AG04449 (cell line): ENCODE measurements around the gene HCAR3.

Experiments used
- CTCF ChIA-PET: fragments of 350-600 bp; formaldehyde crosslinking; extraction: SDS; loops from one replicate; lab custom pipeline; 2021; ENCODE audit warnings: antibody characterized with exemption; lab: Yijun Ruan, JAX
- POLR2A ChIA-PET: fragments of 400-600, 350-600 bp; formaldehyde crosslinking; extraction: SDS; loops from one replicate; lab custom pipeline; 2020; ENCODE audit warnings: antibody characterized with exemption, inconsistent platforms; lab: Yijun Ruan, JAX
- DNase-seq: peaks from one replicate; pipeline ENCODE4 v3.0.0-alpha.2; 2010; ENCODE audit warnings: low read depth, low spot score
- H3K4me3 ChIP-seq: 2 replicates; pipeline ENCODE4 v1.5.1; 2011; ENCODE audit warnings: low read depth, mild to moderate bottlenecking, control low read depth, low read length
- TF ChIP-seq, protein P1 (sequence below): IDR thresholded peaks from one replicate; pipeline ENCODE4 v1.5.1; 2011; ENCODE audit warnings: mild to moderate bottlenecking, moderate library complexity, low read length, control low read depth, inconsistent platforms; ENCODE audit not compliant: insufficient read depth; ENCODE audit errors: missing control alignments

The HCAR3 gene

DNA sequence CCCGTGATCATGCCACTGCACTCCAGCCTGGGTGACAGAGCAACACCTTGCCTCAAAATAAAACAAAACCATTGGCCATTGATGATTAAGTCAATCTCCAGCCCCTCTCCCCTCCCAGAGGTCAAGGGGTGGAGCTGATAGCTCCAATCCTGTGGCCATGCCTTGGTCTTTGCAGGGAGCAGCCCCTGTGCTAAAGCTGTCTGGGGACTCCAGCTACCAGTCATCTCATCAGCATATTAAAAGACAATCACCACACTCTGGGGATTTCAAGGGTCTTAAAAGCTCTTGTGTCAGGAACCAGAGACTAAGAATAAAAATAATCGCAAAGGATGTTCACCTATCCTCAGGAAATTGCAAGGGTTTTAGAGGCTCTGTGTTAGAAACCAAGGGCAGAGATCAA, 44.1 kb downstream of the HCAR3 start:
- POLR2A ChIA-PET, result no interaction called here
- CTCF ChIA-PET, result interaction anchor here (1.4 kb wide), 1 partner anchor 10 kb away, joined by 4 read pairs; no protein-coding TSS in a partner anchor
- no peak overlapping the region for H3K4me3 ChIP-seq
- DNase-seq, result no peak
- TF ChIP-seq, protein P1, sequence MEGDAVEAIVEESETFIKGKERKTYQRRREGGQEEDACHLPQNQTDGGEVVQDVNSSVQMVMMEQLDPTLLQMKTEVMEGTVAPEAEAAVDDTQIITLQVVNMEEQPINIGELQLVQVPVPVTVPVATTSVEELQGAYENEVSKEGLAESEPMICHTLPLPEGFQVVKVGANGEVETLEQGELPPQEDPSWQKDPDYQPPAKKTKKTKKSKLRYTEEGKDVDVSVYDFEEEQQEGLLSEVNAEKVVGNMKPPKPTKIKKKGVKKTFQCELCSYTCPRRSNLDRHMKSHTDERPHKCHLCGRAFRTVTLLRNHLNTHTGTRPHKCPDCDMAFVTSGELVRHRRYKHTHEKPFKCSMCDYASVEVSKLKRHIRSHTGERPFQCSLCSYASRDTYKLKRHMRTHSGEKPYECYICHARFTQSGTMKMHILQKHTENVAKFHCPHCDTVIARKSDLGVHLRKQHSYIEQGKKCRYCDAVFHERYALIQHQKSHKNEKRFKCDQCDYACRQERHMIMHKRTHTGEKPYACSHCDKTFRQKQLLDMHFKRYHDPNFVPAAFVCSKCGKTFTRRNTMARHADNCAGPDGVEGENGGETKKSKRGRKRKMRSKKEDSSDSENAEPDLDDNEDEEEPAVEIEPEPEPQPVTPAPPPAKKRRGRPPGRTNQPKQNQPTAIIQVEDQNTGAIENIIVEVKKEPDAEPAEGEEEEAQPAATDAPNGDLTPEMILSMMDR, result no peak

DNA sequence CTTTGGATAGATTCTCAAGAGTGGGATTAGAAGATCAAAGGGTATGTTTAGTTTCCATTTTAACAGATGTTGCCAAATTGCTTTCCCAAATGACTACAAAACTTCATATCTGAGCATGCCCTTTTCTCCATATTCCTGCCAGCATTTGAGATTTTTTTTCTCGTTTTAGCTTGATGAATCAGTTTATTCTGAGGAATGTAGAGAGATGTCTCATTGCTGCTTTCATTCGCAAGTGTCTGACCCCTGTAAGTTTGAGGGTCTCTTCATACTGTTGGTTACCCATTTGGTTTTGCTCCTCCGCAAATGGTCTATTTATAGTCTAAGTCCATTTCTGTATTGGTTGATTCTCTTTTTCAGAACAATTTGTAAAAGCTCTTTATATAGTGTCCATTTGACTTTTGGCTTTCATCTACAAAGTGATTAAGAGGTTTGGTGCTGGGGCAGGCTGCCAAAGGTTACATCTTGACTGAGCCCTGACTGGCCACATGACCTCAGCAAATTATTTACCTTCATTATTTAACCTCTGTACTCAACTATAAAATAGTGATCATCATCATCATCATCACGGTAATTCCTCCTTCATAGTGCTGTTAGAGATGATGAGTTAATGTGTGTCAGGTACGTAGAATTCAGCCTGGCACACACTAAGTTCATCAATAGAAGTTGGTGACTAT, 47.1 kb downstream of the HCAR3 start:
- DNase-seq, result no peak
- ChIA-PET POLR2A (interaction anchor here (1.0 kb wide), 1 partner anchor 9 kb away, joined by 5 read pairs; no protein-coding TSS in a partner anchor), CTCF (interaction anchor here (1.0 to 2.1 kb wide), 4 partner anchors 9 to 124 kb away, joined by 3 to 7 read pairs (median 4); no protein-coding TSS in a partner anchor)
- no peak overlapping the region for H3K4me3 ChIP-seq
- TF ChIP-seq, protein P1, result no peak

DNA sequence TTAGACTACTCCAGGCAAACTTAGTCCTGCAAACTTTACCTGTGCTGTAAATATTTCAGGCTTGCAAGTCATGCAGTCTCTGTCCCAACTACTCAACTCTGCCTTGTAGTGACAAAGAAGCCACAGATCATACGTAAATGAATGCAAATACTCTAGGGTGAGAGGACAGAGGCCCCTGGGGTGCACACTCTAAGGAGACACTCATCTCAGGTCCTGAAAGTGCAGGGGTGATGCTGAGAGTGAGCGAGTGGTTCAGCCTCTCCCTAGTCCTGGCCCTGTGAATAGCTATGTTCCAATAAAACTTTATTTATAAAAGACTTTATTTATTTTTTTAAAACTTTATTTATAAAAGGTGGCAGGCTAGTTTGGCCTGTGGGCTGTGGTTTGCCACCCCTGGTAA, 48.3 kb downstream of the HCAR3 start:
- DNase-seq, result no peak
- ChIA-PET POLR2A (no interaction called here), CTCF (interaction anchor here (1.2 kb wide), 1 partner anchor 8 kb away, joined by 3 read pairs; no protein-coding TSS in a partner anchor)
- no peak overlapping the region for H3K4me3 ChIP-seq
- TF ChIP-seq, protein P1, result no peak

DNA sequence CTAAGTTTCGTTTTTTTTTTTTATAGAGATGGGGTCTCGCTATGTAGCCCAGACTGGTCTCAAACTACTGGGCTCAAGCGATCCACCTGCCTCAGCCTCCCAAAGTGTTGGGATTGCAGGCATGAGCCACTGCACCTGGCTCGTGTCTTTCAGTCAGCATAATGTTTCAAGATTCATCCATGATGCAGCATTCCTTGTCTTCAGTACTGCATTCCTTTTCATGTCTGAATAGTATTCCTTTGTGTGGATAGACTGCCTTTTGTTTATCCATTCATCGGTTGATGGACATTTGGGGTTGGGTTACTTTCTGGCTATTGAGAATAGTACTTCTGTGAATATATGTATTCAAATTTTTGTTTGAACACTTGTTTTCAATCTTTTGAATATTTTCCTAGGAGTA, 50.9 kb downstream of the HCAR3 start:
- ChIA-PET CTCF (interaction anchor here (1.2 kb wide), 1 partner anchor 128 kb away, joined by 3 read pairs; no protein-coding TSS in a partner anchor), POLR2A (no interaction called here)
- TF ChIP-seq, protein P1, result no peak
- no peak for DNase-seq
- no peak overlapping the region for H3K4me3 ChIP-seq

DNA sequence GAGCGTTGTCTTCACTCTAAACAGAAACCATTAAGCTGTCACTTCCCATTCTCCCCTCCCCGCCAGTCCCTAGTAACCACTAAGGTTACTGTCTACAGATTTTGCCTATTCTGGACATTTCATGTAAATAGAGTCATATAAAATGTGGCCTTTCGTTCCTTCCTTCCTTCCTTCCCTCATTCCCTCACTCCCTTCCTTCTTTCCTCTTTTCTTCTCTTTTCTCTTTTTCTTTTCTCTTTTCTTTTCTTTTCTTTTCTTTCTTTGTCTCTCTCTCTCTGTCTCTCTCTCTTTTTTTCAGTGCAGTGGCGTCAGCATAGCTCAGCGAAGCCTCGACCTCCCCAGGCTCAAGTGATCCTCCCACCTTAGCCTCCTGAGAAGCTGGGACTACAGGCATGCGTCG, 51.3 kb downstream of the HCAR3 start:
- DNase-seq, result no peak
- POLR2A ChIA-PET, result no interaction called here
- CTCF ChIA-PET, result interaction anchor here (1.0 kb wide), 1 partner anchor 10 kb away, joined by 3 read pairs; no protein-coding TSS in a partner anchor
- TF ChIP-seq, protein P1, result no peak
- no peak overlapping the region for H3K4me3 ChIP-seq
